Fibroblast of skin of left quadriceps (primary cell): ENCODE measurements around the gene DKK1.
A peak's percentile ranks its signal among the peaks of the same experiment; 100 is the strongest.

Experiments used
- DNase-seq, 2 experiments: peaks; one replicate each; pipeline ENCODE4 v3.0.0-alpha.2; 2013; ENCODE audit warnings: low read depth in 2 of 2

Gene DKK1, protein sequence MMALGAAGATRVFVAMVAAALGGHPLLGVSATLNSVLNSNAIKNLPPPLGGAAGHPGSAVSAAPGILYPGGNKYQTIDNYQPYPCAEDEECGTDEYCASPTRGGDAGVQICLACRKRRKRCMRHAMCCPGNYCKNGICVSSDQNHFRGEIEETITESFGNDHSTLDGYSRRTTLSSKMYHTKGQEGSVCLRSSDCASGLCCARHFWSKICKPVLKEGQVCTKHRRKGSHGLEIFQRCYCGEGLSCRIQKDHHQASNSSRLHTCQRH

DNA sequence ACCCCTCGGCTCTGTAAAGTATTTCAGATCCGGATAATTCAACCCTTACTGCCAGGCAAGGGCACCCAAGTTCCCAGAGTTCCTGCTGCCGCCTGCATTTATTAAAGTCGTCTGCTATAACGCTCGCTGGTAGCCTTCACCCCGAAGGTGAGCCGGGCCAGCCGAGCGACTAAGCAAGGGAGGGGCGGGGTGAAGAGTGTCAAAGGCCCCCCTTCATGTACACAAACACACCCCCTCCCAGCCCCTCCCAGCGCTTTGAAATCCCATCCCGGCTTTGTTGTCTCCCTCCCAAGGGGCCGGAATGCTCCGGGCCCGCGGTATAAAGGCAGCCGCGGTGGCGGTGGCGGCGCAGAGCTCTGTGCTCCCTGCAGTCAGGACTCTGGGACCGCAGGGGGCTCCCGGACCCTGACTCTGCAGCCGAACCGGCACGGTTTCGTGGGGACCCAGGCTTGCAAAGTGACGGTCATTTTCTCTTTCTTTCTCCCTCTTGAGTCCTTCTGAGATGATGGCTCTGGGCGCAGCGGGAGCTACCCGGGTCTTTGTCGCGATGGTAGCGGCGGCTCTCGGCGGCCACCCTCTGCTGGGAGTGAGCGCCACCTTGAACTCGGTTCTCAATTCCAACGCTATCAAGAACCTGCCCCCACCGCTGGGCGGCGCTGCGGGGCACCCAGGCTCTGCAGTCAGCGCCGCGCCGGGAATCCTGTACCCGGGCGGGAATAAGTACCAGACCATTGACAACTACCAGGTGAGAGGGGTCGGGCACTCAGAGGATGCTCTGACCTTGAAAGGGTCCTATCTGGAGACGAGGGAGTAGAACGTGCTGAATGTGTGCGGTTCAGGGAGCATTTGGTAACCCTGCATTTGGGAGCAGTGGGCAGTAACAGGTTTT is at the start of gene DKK1:
DKK1 (plus strand) TSS at position 349 of the 889 bp plus-strand sequence; CDS start at position 503, 154 bp downstream.
- DNase-seq: peak; percentile 54 to 55

DNA sequence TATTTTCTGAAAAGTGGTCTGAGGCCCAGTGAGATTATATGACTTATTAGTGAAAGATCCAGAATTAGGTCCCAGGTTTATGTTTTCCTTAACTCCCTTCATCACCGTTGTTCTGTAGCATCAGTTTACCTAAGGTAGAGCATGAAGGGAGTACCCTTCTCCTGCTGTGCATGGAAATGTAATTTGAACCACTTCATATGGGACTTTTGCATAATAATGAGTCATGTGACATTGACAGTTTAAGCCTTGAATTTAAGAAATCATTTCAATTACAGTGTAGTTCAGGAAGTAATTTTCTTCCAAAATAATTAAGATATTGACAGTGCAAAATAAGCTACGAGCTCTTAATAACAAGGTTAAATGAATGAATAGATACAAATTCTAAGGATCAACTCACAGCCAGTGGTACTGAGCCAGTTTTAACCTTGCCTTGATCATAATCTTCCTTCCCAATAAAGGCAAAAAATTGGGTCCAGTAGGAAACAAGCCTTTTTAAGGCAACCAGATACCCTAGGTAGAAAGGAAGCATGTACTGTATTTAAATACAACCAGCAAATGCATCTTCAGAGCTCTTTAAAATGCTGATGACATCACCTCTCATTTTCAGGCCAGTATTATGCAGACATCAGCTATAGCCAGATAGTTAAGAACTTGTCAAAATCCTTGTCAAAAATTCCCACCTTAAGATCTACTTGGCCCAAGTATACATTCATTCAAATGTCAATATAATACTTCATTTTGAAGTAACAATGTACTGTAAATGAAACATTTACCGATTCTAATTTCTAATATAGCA is 48.8 kb upstream of the DKK1 start:
- no peak for DNase-seq

DNA sequence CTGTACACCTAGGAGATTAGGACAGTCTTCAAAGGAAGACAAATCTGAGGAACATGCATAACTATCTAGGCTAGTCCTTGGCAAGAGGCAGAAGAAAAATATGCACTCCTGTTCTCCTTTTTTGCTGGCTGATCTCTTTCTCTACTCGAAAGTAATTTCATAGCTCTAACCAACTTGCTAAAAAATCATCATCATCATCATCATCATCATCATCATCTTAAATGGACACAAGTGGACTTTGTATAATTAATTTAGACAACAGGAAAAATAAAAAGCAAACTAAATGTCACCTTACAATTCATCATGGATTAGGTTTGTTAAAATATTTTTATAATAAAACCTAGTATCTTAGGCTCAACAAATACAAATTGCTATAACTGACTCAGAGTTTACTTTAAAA is 47.2 kb upstream of the DKK1 start:
- no peak for DNase-seq

DNA sequence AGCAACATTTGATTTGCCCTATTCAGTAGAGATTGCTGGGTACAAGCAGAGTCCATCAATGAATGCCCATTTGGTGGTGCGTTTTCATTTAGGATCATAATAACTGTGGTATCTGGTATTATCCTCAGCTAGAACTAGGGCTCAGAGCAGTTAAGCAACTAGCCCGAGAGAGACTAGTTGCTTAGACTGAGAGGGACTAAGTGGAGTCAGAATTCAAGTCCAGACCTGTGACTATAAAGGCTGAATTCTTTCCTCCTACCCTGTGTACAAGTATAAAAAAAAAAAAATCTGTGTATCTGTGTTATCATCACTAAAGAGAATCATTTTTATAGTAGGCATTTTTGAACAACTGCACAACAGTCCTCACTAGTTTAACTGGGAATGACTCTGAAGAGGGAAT is 45.3 kb upstream of the DKK1 start:
- no peak for DNase-seq

DNA sequence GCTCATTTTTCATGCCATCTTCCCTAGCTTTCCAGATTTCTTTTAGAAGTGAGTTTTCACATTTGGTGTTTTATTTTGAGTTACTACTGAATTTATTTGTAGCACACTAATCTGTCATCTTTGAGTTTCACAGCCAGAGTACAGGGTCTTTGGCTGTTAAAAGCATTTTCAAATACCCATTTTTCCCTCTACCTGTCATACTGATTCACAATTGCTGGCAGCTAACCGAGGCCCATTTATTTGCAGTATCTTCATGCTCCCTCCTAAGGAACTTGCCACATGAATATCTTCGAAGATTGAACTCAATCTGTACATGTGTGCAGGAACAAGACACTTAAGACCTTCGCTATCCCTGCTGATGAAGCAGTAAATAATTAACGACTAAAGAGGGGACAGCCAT is 44.8 kb upstream of the DKK1 start:
- no peak for DNase-seq

DNA sequence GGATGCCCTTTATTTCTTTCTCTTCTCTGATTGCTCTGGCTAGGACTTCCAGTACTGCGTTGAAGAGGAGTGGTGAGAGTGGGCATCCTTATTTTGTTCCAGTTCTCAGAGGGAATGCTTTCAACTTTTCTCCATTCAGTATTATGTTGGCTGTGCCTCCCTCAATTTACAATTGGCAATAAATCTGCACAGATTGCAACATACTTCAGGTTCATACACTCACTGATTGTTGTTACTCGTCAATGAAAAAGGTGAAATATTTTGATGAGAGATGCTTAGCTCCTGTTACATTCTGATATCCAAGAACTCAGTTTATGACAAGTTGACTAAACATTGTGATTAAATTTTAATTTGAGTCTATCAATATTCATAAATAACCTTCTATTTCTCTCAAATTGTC is 37.9 kb upstream of the DKK1 start:
- DNase-seq: no peak

DNA sequence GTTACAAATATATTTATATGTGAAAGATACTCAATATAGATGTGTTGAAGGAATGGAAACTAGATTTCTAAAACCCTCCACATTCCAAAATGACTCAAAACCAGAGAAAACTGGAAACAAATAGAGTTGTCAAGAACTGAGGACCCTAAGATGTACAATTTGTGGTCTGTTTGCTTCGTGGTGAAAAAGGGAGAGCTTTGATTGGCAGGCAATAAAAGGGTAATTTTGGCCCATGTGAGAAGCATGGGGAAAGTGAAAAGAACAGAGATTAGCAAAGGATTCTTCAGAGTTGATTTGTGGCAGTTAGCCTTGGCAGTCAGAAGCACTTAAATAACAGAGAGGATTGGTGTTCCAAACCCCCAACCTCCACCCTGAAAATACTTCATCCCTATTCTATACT is 37.1 kb upstream of the DKK1 start:
- peak in 1 of 2 experiments; percentile 11 for DNase-seq

DNA sequence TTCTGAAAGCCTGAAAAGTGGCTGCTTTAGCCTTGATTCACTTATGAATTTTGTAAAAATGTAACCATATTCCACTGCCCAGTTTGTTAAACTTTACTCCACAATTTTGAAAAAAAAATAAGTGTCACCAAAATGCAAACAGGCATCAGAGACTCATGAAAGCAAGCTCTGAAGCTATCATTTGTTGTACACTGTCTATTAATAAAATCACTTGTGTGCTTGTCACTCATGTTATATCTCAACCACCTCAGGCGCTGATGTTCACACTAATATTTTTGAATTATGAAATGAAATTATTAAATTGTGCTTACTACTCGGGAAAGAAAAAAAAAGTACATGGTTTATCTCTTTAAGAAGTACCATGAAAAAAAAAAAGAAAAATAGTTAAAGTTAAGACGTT is 34.5 kb upstream of the DKK1 start:
- no peak for DNase-seq

DNA sequence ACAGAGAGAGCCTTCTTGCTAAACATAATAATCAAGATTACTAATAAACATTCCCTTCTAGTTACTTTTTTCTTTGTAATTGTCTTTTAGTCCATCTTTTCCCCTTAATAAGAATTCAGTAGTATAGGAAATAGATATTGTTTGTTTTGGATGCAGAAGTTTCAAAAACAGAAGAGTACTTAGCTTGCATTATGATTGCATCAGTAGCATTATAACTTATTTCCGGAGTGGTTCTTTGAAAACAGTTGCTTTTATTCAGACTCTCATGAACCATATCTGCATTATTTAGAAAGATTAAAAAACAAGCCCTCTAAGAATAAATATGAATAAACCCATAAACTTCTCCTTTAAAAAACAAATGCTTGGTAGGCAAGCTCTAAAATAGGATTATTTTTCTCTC is 34.0 kb upstream of the DKK1 start:
- no peak for DNase-seq

DNA sequence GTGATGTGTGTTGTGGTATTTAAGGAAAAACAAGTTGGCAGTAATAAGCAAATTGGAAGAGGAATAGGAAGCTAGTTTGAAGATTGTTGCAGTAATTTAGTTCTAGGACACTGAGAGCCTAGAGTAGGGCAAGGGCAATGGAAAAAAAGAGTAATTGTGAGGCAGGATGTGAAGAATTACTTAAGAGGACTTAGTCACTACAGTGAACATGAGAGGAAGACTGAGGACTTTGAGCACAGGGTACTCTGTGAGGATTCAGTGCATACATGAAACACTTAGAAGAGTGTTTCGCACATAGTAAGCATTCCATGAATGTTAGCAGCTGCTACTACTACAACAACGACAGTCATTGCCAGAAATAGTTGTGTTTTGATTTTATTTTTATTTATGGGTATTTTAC is 30.9 kb upstream of the DKK1 start:
- no peak for DNase-seq

DNA sequence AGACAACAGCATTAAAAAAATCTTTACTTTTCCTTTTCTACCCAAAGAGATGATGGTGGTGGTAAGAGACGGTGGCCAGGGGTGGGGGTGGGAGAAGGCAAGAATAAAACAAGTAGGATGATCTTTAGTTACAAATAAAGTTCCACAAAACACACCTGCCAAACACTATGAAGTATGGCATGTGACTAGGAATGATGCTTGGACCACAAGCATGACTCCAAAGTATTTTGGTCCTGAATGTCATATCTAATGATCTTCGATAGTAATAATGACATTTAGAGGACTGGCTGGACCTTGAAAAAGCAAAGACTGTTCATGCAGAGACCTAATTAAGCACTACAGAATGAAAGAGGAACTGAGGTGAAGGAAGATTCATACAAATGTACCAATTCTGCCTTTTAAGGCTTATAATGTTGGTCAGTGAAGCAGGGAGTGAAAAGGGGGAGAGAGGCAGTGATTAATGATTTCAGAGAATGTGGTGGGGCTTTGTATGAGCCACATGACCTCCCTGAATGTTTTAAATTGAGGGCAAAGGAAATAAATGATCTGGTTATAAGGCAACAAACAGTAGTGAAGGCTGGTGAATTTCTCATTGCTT is 29.6 kb upstream of the DKK1 start:
- DNase-seq: no peak

DNA sequence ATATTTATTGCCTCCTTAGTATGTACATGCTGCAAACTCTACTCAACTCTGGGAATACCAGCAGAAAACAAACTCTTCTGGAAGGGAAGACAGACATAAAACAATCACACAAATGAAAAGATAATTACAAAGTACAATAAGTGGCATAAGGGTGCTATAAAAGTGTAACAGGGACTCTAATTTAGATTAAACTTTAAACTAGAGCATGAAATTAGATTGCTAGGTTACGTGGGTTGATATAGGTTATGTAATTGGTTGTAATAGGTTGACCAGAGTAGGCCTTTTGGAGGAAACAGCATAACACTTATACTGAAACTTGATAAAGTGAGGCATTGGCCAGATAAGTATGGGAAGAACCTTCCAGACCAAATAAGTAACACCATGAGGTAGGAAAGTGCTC is 26.2 kb upstream of the DKK1 start:
- DNase-seq: no peak

DNA sequence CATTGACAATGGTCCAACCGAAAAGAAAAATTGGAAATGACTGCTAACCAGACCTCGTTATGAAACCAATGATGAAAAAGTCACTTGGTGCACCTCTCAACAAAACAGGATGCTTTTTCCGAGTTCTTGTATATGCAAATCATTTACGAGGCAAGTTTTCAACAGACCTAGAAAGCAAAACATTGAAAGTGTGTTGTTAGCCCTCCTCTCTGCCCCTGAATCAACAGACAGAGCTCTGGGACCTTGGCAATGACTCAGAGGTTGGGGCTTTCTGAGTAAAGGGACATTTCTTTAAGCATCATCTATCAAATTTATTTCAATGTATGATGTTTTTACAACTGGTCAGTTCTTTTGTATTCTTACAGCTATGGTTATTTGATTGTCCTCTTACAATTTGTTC is 16.3 kb upstream of the DKK1 start:
- DNase-seq: no peak

DNA sequence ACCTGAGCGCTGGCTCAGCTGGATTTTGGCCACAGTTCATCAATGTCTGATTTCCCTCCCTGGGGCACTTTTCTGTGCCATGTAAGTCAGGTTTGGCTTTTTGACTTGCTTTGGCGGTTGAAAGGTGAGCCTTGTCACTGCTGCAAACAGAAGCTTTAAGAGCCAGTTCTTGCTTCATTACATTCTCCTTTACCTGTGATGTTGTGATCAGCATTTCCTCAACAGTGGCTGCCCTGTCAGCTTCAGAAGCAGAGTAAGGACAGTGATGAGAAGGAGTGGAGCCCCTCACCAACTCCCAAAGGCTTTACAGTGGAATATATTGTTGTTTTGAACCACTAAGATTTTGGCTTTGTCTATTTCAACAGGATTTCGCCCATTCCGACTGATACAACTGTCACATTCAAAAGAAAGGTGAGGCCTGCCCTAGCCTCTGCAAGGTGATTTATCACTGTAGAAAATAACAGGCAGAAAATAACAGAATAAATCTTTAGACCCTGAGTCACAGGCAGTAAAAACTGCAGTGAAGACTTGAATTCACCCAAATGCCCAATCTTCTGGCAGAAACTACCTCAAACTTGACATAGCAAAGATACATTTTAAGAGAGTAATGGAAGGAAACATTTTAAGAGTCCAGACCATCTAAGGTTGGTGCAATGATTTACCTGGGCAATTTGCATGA is 13.3 kb upstream of the DKK1 start:
- no peak for DNase-seq

DNA sequence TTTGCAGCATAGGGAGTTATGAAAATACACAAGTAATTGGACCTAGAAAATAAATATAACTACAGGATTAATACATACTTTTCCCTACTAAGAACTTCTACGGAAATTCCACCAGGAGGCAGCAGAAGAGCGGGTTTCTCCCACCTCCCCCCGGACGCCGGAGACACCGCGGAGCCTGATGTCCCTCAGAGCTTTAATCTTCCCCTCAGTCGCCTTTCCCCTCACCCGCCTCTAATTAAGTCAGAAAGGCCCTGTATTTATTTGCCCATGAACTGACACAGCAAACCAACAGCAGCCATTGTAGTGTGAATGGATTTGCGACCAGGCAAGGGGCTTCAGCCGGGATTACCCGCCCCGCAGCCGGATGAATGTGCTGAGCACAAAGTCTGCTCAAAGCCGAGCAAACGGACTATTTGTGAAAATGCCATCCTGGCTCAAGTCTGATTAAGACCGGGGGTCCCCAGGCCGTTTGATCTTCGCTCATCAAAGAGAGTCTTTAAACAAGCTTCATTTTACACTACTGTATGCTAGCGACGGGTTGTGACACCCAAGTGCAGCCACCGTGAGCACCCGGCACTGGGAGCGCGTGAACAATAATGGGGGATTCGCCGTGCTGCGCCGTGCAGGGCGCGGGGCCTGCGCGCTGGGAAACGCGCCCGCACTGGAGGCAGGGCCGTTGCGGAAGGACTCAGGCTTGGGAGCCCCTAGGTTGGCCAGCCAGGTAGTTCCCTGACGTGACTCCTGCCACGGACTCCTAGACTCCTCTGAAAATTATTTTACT is 5.6 kb upstream of the DKK1 start:
- peak; percentile 48 to 52 for DNase-seq

DNA sequence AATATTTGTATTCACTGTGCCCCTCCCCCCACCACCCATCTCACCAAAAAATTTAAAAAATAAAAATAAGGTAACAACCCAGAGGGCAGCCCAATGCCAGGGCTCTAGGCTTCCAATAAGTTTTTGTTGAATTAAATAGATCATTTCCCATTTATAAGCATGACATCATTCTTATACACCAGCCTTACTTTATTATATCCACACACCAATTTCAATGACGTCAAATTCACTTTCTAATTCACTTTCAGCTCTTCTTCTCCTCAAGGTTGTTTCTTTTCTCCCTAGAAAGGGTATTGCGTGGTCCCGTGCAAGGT is 1.2 kb upstream of the DKK1 start:
- DNase-seq: no peak

DNA sequence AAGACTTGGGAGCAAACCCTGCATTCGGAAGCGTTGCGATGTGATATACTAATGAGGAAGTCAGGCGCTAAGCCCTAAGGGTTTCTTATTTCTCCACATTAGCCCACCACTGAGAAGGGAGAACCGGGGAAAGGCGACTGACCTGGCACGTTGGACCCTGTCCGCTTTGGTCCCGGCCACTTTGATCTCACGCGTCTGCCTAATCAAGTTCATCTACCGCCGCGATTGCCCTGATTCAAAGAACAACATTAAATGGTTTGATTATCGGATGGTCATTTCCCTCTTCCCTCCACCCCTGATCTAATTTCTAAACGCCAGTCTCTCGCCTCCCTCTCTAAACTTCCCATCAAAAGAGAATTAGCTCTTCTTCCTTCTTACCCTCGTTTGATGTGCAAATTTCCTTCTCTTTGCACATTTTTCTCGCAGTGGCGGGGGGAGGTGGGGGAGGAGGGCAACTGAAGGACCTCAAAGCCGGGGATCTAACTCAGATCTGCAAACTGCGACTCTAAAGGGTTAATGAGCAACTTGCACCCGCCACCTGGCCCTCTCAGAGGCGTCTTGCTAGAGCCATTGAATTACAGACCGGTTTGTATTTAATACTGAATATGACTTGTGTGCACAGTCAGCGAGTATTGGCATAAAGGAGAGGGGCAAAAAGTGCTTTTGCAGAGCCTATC is 687 bp upstream of the DKK1 start:
- DNase-seq: no peak

DNA sequence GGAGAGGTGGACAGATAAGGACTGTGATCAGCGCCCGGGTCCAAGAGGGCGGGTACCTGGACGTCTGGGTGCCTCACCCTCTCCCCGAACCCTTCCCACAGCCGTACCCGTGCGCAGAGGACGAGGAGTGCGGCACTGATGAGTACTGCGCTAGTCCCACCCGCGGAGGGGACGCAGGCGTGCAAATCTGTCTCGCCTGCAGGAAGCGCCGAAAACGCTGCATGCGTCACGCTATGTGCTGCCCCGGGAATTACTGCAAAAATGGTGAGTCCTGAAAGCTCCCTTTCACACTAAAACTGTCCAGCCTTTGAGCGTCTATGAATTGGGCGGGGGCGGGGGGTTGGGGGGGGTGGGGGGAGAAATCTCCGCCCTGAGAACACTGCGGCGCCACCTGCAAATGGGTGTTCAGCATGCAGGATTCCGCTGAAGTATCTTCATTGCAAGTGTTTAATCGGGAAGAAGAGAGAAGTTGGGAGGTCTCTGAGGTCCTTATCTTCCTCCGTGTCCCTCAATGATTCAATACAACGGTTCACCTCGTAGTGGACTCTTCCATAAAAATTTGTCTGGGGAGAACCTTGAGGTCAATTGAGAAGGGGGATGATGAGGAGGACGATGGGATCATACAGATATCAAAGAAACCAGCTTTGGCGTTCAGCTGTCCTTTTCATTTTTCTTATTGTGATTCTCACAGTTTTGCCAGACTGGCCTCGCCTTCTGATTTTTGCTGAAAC is 906 bp downstream of the DKK1 start:
- DNase-seq: no peak

DNA sequence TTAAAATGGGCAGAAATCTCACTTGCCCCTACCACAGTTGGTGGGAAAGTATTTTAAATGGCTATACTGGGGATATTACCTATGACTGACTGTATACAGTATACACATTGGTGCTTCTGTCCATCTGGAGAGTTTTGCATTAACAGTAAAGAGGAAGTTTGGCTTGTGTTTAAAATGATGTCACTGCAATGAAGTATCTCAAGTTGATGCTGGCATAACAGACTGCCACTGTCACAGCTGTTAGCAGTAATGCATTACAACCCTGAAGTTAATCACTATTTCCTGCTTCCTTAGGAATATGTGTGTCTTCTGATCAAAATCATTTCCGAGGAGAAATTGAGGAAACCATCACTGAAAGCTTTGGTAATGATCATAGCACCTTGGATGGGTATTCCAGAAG is 1.9 kb downstream of the DKK1 start:
- DNase-seq: no peak

DNA sequence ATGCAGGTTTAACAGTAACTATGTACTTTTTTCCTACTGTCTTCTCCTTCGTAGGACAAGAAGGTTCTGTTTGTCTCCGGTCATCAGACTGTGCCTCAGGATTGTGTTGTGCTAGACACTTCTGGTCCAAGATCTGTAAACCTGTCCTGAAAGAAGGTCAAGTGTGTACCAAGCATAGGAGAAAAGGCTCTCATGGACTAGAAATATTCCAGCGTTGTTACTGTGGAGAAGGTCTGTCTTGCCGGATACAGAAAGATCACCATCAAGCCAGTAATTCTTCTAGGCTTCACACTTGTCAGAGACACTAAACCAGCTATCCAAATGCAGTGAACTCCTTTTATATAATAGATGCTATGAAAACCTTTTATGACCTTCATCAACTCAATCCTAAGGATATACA is 2.4 kb downstream of the DKK1 start:
- DNase-seq: no peak
